ENCODE data around the gene CHD5.

The CHD5 gene

DNA sequence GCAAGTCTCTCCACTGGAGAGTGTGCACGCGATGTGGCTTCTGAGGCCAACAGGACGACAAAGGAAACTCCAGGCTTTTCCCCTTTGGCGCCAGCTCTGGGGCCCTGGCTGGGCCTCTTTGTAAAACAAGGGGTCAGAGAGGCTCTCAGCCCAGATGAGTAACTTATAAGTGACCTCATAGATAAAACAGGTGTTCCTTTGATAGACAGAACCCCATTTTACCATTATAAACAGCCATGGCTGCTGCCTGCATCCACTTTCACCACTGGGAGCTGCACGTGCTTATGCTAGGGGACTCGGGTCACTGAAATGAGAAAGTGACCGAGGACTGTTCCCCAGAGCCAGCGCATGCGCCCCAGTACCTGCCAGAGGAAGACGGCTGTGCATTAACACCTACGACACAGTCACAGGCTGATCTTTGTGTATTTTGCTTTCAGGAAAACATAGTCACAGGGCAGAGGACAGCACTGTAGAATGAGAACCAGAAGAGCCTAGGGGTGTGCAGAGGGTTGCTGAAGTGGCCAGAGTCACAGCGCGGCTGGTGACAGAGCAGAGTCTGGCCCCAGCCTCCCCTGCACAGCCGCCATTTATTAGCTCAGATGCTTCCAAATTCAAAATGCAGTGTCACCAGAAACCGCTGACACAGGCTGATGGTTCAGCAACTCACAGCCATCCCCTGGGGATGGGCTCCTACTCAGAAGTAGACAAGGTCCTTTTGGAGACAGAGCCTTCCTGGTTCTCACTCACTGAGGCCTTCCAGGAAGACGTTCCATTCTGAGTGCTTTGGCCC lies 38.4 kb upstream of the CHD5 start:
- H3K4me3 ChIP-seq (ENCODE audit: low read depth, low read length): no peak overlapping the region
- TF ChIP-seq, protein P1, sequence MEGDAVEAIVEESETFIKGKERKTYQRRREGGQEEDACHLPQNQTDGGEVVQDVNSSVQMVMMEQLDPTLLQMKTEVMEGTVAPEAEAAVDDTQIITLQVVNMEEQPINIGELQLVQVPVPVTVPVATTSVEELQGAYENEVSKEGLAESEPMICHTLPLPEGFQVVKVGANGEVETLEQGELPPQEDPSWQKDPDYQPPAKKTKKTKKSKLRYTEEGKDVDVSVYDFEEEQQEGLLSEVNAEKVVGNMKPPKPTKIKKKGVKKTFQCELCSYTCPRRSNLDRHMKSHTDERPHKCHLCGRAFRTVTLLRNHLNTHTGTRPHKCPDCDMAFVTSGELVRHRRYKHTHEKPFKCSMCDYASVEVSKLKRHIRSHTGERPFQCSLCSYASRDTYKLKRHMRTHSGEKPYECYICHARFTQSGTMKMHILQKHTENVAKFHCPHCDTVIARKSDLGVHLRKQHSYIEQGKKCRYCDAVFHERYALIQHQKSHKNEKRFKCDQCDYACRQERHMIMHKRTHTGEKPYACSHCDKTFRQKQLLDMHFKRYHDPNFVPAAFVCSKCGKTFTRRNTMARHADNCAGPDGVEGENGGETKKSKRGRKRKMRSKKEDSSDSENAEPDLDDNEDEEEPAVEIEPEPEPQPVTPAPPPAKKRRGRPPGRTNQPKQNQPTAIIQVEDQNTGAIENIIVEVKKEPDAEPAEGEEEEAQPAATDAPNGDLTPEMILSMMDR (IDR thresholded peaks at IDR 0.05; ENCODE audit: borderline replicate concordance, insufficient read depth, low read depth, low read length): no peak

GRCh38 chr1:6212193-6212959 lies 32.3 kb upstream of the CHD5 start:
- no peak overlapping the region for H3K4me3 ChIP-seq (ENCODE audit: low read depth, low read length)
- TF ChIP-seq, protein P1 (IDR thresholded peaks at IDR 0.05; ENCODE audit: borderline replicate concordance, insufficient read depth, low read depth, low read length): no peak

DNA sequence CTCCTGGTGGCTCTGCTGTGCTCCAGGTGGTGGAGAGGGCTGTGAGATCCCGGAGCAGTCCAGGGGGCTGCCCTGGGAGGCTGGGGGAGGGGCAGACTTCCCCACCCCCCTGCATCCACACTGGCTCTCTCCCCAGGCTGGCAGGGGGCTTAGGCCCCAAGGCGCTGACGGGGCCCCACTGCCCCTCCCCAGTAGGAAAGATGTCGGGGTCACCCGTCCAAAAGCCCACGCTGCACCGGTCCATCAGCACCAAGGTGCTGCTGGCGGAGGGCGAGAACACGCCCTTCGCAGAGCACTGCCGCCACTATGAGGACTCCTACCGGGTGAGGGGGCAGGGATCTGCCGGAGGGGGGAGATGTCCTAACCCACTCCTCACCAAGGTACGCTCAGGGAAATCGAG lies 31.6 kb upstream of the CHD5 start:
- H3K4me3 ChIP-seq (ENCODE audit: low read depth, low read length): no peak overlapping the region
- TF ChIP-seq, protein P1 (IDR thresholded peaks at IDR 0.05; ENCODE audit: borderline replicate concordance, insufficient read depth, low read depth, low read length): no peak

GRCh38 chr1:6210591-6211355 lies 30.7 kb upstream of the CHD5 start:
- TF ChIP-seq, protein P1 (IDR thresholded peaks at IDR 0.05; ENCODE audit: borderline replicate concordance, insufficient read depth, low read depth, low read length): no peak

DNA sequence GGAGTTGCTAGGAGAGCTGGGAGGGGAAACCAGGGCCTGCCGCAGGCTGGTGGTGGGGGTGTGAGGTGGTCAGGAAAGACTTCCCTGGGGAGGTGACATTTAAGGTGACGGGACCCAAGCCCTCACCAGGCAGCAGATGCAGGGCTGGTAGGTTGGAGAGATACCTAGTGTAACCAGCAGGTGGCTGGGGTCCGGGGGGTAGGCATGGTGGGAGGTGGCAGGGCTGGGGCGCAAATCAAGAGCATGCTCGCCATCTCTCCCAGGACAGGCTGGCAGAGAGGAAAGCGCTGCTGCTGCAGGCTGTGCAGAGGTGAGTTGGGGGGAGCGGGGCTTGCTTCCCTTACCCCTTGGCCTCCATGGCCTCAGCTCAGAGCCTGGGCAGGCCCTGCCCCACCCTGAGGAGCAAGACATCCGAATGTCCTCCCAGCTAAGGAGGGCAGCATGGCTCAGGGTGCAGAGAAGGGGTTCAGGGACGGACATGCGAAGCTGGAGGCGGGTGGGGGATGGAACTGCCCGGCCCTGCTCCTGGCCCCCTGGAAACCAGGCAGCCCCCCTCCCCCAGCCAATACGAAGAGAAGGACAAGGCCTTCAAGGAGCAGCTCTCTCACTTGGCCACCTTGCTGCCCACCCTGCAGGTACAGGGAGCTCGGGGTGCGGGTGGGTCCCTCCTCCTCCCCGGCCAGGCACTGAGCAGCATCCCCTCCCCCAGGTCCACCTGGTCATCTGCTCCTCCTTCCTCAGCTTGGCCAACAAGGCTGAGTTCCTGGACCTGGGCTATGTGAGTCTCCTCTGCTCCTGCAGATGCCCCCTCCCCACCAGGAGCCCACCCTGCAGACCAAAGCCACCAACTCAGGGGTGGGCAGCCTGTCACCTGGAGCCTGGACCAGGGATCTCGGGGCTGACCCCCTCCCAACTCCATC lies 29.8 kb upstream of the CHD5 start:
- H3K4me3 ChIP-seq (ENCODE audit: low read depth, low read length): no peak overlapping the region
- TF ChIP-seq, protein P1 (IDR thresholded peaks at IDR 0.05; ENCODE audit: borderline replicate concordance, insufficient read depth, low read depth, low read length): peak; percentile 55; the same call in 1 of the 2 replicates

More at GRCh38 chr1:6210591-6211355, 30.7 kb upstream of the CHD5 start:
- H3K4me3 ChIP-seq (ENCODE audit: low read depth, low read length): no peak overlapping the region

All from GM12875 (cell line).